GM10847 (cell line): ENCODE results near the gene CYP51A1.

Experiments used
- POLR2A ChIP-seq: IDR thresholded peaks from 2 replicates; pipeline ENCODE4 v1.6.1; 2011; ENCODE audit not compliant: insufficient read length; ENCODE audit errors: extremely low read depth

CYP51A1 gene

GRCh38 chr7:92064438-92065029 is 69.7 kb downstream of the CYP51A1 start:
- TF ChIP-seq POLR2A: no peak
